H1 (cell line): ENCODE measurements around the gene NT5C1A. TPM values are rescaled to one million over a fixed set of nuclear protein-coding genes. Genes with fewer than 3 reads are reported as not detected.

ENCODE experiments used
- CTCF ChIA-PET: fragments of 300-600 bp; sonication (Branson Sonifier 250); formaldehyde crosslinking; loops from one replicate; lab custom pipeline; 2021; ENCODE audit not compliant: partially characterized antibody; lab: Charles Lee
- POLR2A ChIA-PET: fragments of 300-600 bp; sonication (Branson Sonifier 250); formaldehyde crosslinking; loops from one replicate; lab custom pipeline; 2021; ENCODE audit warnings: inconsistent platforms; ENCODE audit not compliant: partially characterized antibody; lab: Charles Lee
- DNase-seq, 2 experiments: peaks; one replicate each; pipeline versions ENCODE4 v3.0.0 to v3.0.0-alpha.2; 2010 to 2022; ENCODE audit warnings: low spot score in 2 of 2, low read depth in 1 of 2, mixed read lengths in 1 of 2
- FAIRE-seq: peaks from 2 replicates; lab custom pipeline; 2011; peaks lifted over from hg19 to GRCh38; lab: Jason Lieb, UNC
- H2AFZ ChIP-seq: 2 replicates; pipeline ENCODE4 v1.8.1; 2012; ENCODE audit warnings: low read length, inconsistent platforms
- H2AK5ac ChIP-seq: 2 replicates; pipeline ENCODE4 v1.6.1; 2013; ENCODE audit warnings: low read depth, low read length
- H2BK120ac ChIP-seq: replicated peaks from 2 replicates; pipeline ENCODE3; 2013; ENCODE audit warnings: low read depth, low read length, inconsistent platforms
- H2BK12ac ChIP-seq: 2 replicates; pipeline ENCODE4 v1.6.1; 2013; ENCODE audit warnings: low read depth, low read length
- H2BK15ac ChIP-seq: 2 replicates; pipeline ENCODE4 v1.6.1; 2013; ENCODE audit warnings: low read length
- H2BK20ac ChIP-seq: 2 replicates; pipeline ENCODE4 v1.6.1; 2013; ENCODE audit warnings: low read length
- H2BK5ac ChIP-seq: 2 replicates; pipeline ENCODE4 v1.6.1; 2013; ENCODE audit warnings: low read depth, low read length
- H3K14ac ChIP-seq: 2 replicates; pipeline ENCODE4 v1.6.1; 2013; ENCODE audit warnings: inconsistent platforms; ENCODE audit not compliant: insufficient read length
- H3K18ac ChIP-seq: 2 replicates; pipeline ENCODE4 v1.6.1; 2013; ENCODE audit warnings: low read length; ENCODE audit errors: extremely low read depth
- H3K23ac ChIP-seq: 2 replicates; pipeline ENCODE4 v1.6.1; 2013; ENCODE audit warnings: inconsistent platforms; ENCODE audit not compliant: insufficient read length
- H3K23me2 ChIP-seq: 2 replicates; pipeline ENCODE4 v1.6.1; 2013; ENCODE audit warnings: low read depth, low read length
- H3K27ac ChIP-seq: 2 replicates; pipeline ENCODE4 v1.6.1; 2011; ENCODE audit warnings: low read depth, low read length, inconsistent platforms
- H3K27me3 ChIP-seq, 4 experiments: replicated peaks in 1 of 4; 1 replicate in 1 of 4; 2 replicates in 3 of 4; pipeline versions ENCODE4 v1.6.1 to v1.8.1; 2011 to 2013; ENCODE audit warnings: low read length in 3 of 4, mild to moderate bottlenecking in 3 of 4, inconsistent platforms in 2 of 4, mixed read lengths in 2 of 4, moderate library complexity in 1 of 4; ENCODE audit not compliant: control insufficient read depth in 3 of 4, insufficient read depth in 3 of 4; ENCODE audit errors: extremely low read depth in 1 of 4
- H3K36me3 ChIP-seq, 4 experiments: 2 replicates each; pipeline versions ENCODE4 v1.6.1 to v1.8.1; 2011 to 2013; ENCODE audit warnings: mild to moderate bottlenecking in 4 of 4, low read length in 3 of 4, moderate library complexity in 2 of 4, control low read depth in 1 of 4, inconsistent platforms in 1 of 4; ENCODE audit not compliant: insufficient read depth in 4 of 4, control insufficient read depth in 2 of 4
- H3K4ac ChIP-seq: replicated peaks from 2 replicates; pipeline ENCODE3; 2013; ENCODE audit warnings: low read length, low read depth, mixed read lengths, inconsistent platforms; ENCODE audit not compliant: insufficient read length
- H3K4me1 ChIP-seq, 4 experiments: replicated peaks in 1 of 4; 1 replicate in 1 of 4; 2 replicates in 3 of 4; pipeline versions ENCODE4 v1.6.1 to v1.8.1; 2011 to 2013; ENCODE audit warnings: low read length in 3 of 4, inconsistent platforms in 2 of 4, mixed read lengths in 1 of 4; ENCODE audit not compliant: insufficient read depth in 4 of 4, control insufficient read depth in 3 of 4
- H3K4me2 ChIP-seq, 2 experiments: 2 replicates each; pipeline versions ENCODE4 v1.6.1 to v1.8.1; 2011 to 2013; ENCODE audit warnings: low read depth in 2 of 2, low read length in 2 of 2, control low read depth in 1 of 2, inconsistent platforms in 1 of 2, mild to moderate bottlenecking in 1 of 2; ENCODE audit not compliant: insufficient read depth in 1 of 2
- H3K4me3 ChIP-seq, 4 experiments: fragments of 200-600, 300-600 bp in 1 of 4; sonication (generic), shearing (Covaris generic), sonication (Bioruptor Twin) in 1 of 4; 2 replicates each; pipeline versions ENCODE4 v1.5.1 to v1.8.1; 2011 to 2016; ENCODE audit warnings: low read length in 4 of 4, low read depth in 3 of 4, control low read depth in 2 of 4, inconsistent platforms in 2 of 4, mild to moderate bottlenecking in 2 of 4, mixed read lengths in 1 of 4, moderate library complexity in 1 of 4; ENCODE audit not compliant: insufficient read depth in 2 of 4; ENCODE audit errors: extremely low read depth in 1 of 4
- H3K56ac ChIP-seq: replicated peaks from 2 replicates; pipeline ENCODE3; 2013; ENCODE audit warnings: low read depth, mild to moderate bottlenecking, mixed read lengths, low read length, inconsistent platforms; ENCODE audit not compliant: insufficient read length
- H3K79me1 ChIP-seq: 2 replicates; pipeline ENCODE4 v1.6.1; 2013; ENCODE audit warnings: low read depth, low read length, control low read depth
- H3K79me2 ChIP-seq, 2 experiments: 2 replicates each; pipeline versions ENCODE4 v1.6.1 to v1.8.1; 2012 to 2013; ENCODE audit warnings: low read length in 2 of 2, mild to moderate bottlenecking in 2 of 2, inconsistent platforms in 1 of 2; ENCODE audit not compliant: insufficient read depth in 2 of 2, control insufficient read depth in 1 of 2
- H3K9ac ChIP-seq, 4 experiments: replicated peaks in 1 of 4; 1 replicate in 1 of 4; 2 replicates in 3 of 4; pipeline versions ENCODE4 v1.6.1 to v1.8.1; 2011 to 2013; ENCODE audit warnings: low read depth in 3 of 4, low read length in 3 of 4, control low read depth in 2 of 4, mild to moderate bottlenecking in 2 of 4, moderate library complexity in 2 of 4, inconsistent platforms in 1 of 4; ENCODE audit errors: extremely low read depth in 1 of 4
- H3K9me3 ChIP-seq, 2 experiments: 2 replicates each; pipeline versions ENCODE4 v1.6.1 to v1.8.1; 2012 to 2013; ENCODE audit warnings: mild to moderate bottlenecking in 2 of 2, moderate library complexity in 2 of 2, control low read depth in 1 of 2, inconsistent platforms in 1 of 2, low read depth in 1 of 2, low read length in 1 of 2, mixed read lengths in 1 of 2; ENCODE audit not compliant: insufficient read depth in 2 of 2
- H4K20me1 ChIP-seq, 2 experiments: replicated peaks in 1 of 2; 2 replicates each; pipeline versions ENCODE3 to v1.8.1; 2011 to 2013; ENCODE audit warnings: inconsistent platforms in 2 of 2, low read length in 2 of 2, mild to moderate bottlenecking in 1 of 2; ENCODE audit not compliant: insufficient read depth in 2 of 2, control insufficient read depth in 1 of 2
- H4K5ac ChIP-seq: 2 replicates; pipeline ENCODE4 v1.6.1; 2013; ENCODE audit warnings: low read length, low read depth, mixed read lengths, inconsistent platforms; ENCODE audit not compliant: insufficient read length
- H4K8ac ChIP-seq: 2 replicates; pipeline ENCODE4 v1.8.0; 2013; ENCODE audit warnings: mild to moderate bottlenecking, moderate library complexity, low read length, inconsistent platforms; ENCODE audit not compliant: insufficient read depth; ENCODE audit errors: extremely low read depth
- H4K91ac ChIP-seq: replicated peaks from 2 replicates; pipeline ENCODE3; 2013; ENCODE audit warnings: low read length, mixed read lengths, inconsistent platforms; ENCODE audit not compliant: insufficient read length
- ASH2L ChIP-seq: fragments of 200-600, 300-600 bp; sonication (generic); IDR thresholded peaks from one replicate; pipeline ENCODE4 v1.7.1; 2017; ENCODE audit warnings: low read length
- CEBPB ChIP-seq: IDR thresholded peaks from 2 replicates; pipeline ENCODE4 v1.6.1; 2012; ENCODE audit warnings: low read depth, low read length
- E2F6 ChIP-seq: IDR thresholded peaks from 2 replicates; pipeline ENCODE4 v1.6.1; 2012; ENCODE audit warnings: inconsistent platforms
- KDM1A ChIP-seq: fragments of 200-600, 300-600 bp; sonication (generic); IDR thresholded peaks from 2 replicates; pipeline ENCODE4 v1.7.1; 2016; ENCODE audit warnings: mild to moderate bottlenecking, low read length, borderline replicate concordance
- RAD21 ChIP-seq, 2 experiments: IDR thresholded peaks in 1 of 2; conservative IDR thresholded peaks in 1 of 2; 2 replicates each; pipeline ENCODE4 v1.6.1; 2011; ENCODE audit warnings: low read depth in 2 of 2, low read length in 2 of 2, improper control_type of control experiment in 1 of 2, inconsistent platforms in 1 of 2, mild to moderate bottlenecking in 1 of 2, moderate library complexity in 1 of 2
- SIRT6 ChIP-seq: IDR thresholded peaks from one replicate; pipeline ENCODE4 v1.7.1; 2012; ENCODE audit warnings: low read length, inconsistent platforms
- SP1 ChIP-seq: IDR thresholded peaks from 2 replicates; pipeline ENCODE4 v1.6.1; 2011; ENCODE audit warnings: low read depth, low read length
- SUZ12 ChIP-seq: fragments of 200-600 bp; sonication (generic); IDR thresholded peaks from 2 replicates; pipeline ENCODE4 v1.6.1; 2012; ENCODE audit warnings: mild to moderate bottlenecking, inconsistent platforms, low read length, moderate library complexity, mixed read lengths
- TAF1 ChIP-seq: IDR thresholded peaks from 2 replicates; pipeline ENCODE4 v1.6.1; 2011; ENCODE audit warnings: mild to moderate bottlenecking, low read depth, low read length
- TBP ChIP-seq: IDR thresholded peaks from 2 replicates; pipeline ENCODE4 v1.6.1; 2011; ENCODE audit warnings: low read depth, low read length, improper control_type of control experiment
- USF2 ChIP-seq: IDR thresholded peaks from 2 replicates; pipeline ENCODE4 v1.6.1; 2011; ENCODE audit warnings: low read length, improper control_type of control experiment
- WGBS, 2 experiments: shearing (Covaris generic) in 1 of 2; methylation state at CpG; one replicate each; pipeline versions ENCODE4 v1.1.6 to v1.1.7; 2013 to 2015; ENCODE audit warnings: low lambda C conversion rate in 2 of 2, mixed read lengths in 2 of 2, inconsistent platforms in 1 of 2, low coverage in 1 of 2, missing lambda C conversion rate in 1 of 2; ENCODE audit not compliant: insufficient replicate concordance in 2 of 2, insufficient coverage in 1 of 2, insufficient read length in 1 of 2; ENCODE audit errors: extremely low coverage in 1 of 2, missing lambda C conversion rate in 1 of 2; 5-methylcytosine and 5-hydroxymethylcytosine counted together
- polyA plus RNA-seq, 7 experiments: library from polyadenylated mRNA; depleted of rRNA in 3 of 7; stranded (reverse) in 5 of 7; unstranded in 2 of 7; fragments of >200 nt in 5 of 7; fragments of 200-250 nt in 2 of 7; gene quantifications; 1 replicate in 5 of 7; 2 replicates in 1 of 7; 4 replicates in 1 of 7; pipeline versions ENCODE4 v1.2.1 to v1.2.3, GENCODE V29; 2011 to 2013; ENCODE audit warnings: missing spikeins in 2 of 7, mixed read lengths in 2 of 7
- total RNA-seq: library from RNA; stranded (reverse); fragmentation: NEBNext Ultra II Directional; extraction: Animal tissue kit (Norgen Biotek cat#: 25700); gene quantifications from 2 replicates; pipeline ENCODE4 v1.2.1, GENCODE V29; 2021

The NT5C1A gene
- total and polyA plus RNA-seq, 2 of the 8 experiments (the other 6 are each of a cell fraction or from before 2014, with no cell fraction given), result not detected

DNA sequence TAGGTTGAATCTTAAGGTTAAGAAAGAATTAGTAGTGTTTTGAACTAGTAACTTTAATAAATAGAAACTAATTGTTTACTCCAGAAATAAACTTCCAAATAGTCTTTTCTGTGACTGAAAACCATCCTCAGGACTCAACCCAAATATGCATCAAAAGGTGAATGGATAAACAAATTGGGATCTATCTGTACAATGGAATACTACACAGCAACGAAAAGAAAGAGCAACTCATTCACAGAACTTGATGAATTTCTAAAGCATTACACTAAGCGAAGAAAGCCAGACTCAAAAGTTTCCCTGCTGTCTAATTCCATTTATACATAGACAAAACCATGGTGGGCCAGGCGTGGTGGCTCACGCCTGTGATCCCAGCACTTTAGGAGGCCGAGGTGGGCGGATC lies 57.4 kb downstream of the NT5C1A start:
- H3K23me2 ChIP-seq, result peaks cover 4% of the 10 kb centered on the region; the same call in 1 of the 2 replicates
- H2AFZ ChIP-seq, result no peak overlapping the region
- no peak overlapping the region for H2BK12ac ChIP-seq
- FAIRE-seq, result no peak
- H4K20me1 ChIP-seq, result no peaks in the 10 kb centered on the region
- no peak for DNase-seq
- no peak overlapping the region for H3K18ac ChIP-seq
- no peak overlapping the region for H3K4me3 ChIP-seq
- H3K9me3 ChIP-seq, result no peaks in the 10 kb centered on the region; a peak in 1 of 4 replicates
- H3K9ac ChIP-seq, result no peak overlapping the region
- no peak overlapping the region for H3K56ac ChIP-seq
- H4K5ac ChIP-seq, result no peak overlapping the region
- CTCF ChIA-PET, result interaction anchor here (1.1 to 25.8 kb wide), 2 partner anchors 23 to 43 kb away, joined by 6 to 337 read pairs; partner anchors contain the start of gene HEYL
- peaks cover 0 to 5% (median 0%) of the 10 kb centered on the region in 4 experiments; a peak in 2 of 7 replicates for H3K4me1 ChIP-seq
- H3K4ac ChIP-seq, result no peak overlapping the region
- H2BK15ac ChIP-seq, result no peak overlapping the region
- no peak overlapping the region for H4K8ac ChIP-seq
- POLR2A ChIA-PET, result no interaction called here
- no peaks in the 10 kb centered on the region for H3K36me3 ChIP-seq
- H3K23ac ChIP-seq, result no peak overlapping the region
- H3K27me3 ChIP-seq, result peaks cover 0 to 11% (median 7%) of the 10 kb centered on the region in 4 experiments; a peak in 5 of 7 replicates
- H3K79me2 ChIP-seq, result no peaks in the 10 kb centered on the region
- H3K14ac ChIP-seq, result no peak overlapping the region
- H4K91ac ChIP-seq, result no peak overlapping the region
- 95% methylated on average over 6 of the region's 6 CpGs; no CpG with 5 or more reads in 1 of the 2 experiments for WGBS, 2 experiments
- no peak overlapping the region for H3K27ac ChIP-seq
- H2AK5ac ChIP-seq, result no peak overlapping the region
- TF ChIP-seq SUZ12 (no peak), USF2 (no peak), KDM1A (no peak), TAF1 (no peak), E2F6 (no peak), SP1 (no peak), ASH2L (no peak), TBP (no peak), CEBPB (no peak), RAD21 (IDR thresholded peaks at IDR 0.05 in 1 of 2, conservative IDR thresholded peaks at IDR 0.05 in 1 of 2; ENCODE audit: low read depth in 2 of 2, low read length in 2 of 2) (no peak), SIRT6 (no peak)
- no peak overlapping the region for H2BK120ac ChIP-seq
- H3K79me1 ChIP-seq, result no peaks in the 10 kb centered on the region
- H3K4me2 ChIP-seq, result no peak overlapping the region
- no peak overlapping the region for H2BK5ac ChIP-seq
- H2BK20ac ChIP-seq, result no peak overlapping the region
